Measurements from ENCODE around the gene CDC42BPB.
"Not testable (repeated sequence)": the region's sequence is repeated elsewhere in the genome, so short reads cannot be mapped to it uniquely, and the experiment has no call there.

CDC42BPB gene

DNA sequence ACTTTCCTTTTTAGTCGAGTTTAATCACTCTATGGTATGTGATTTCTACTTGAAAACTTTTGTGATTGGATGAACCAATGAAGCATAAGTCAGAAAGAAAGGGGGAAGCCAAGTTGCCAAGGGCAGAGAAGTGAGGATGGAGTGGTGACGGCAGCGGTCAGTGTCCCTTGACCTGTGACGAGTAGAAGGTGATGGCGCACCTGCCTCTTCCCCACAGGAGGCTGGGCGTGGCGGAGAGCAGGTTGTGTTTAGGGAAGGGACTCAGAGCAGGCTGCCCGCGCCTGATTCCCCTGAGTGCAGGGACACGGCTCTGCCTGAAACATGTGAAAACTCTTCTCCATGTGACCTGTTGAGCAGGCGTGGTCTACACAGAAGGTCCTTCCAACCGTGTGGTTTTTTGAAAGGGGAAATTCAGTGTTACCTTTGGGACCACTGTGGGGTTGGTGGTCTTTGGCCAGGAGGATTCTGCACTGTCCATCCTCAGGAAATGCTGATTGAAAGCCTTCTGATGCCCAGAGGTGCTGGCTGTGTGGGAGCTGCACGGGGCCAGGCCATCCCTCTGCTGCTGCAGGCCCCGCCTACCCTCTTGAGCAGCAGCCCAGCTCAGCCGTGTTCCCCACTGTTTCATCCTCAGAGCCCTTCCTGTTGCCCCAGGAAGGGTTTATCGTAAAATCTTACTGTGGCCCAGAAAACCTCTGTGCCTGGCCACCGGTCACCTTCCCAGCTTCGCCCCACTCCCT, 158.4 kb downstream of the CDC42BPB start:
- no peaks in the 10 kb centered on the region for H3K27me3 ChIP-seq (ENCODE audit: insufficient read depth, low read length, poor library complexity)
- H3K36me3 ChIP-seq (ENCODE audit: insufficient read depth, low read length): peaks cover 72% of the 10 kb centered on the region
- no peak overlapping the region for H3K9ac ChIP-seq (ENCODE audit: low read depth, low read length)
- no peak overlapping the region for H3K4me3 ChIP-seq (ENCODE audit: low read depth in 1 of 2, low read length in 2 of 2)
- H3K9me3 ChIP-seq (ENCODE audit: insufficient read depth, low read length, severe bottlenecking): no peaks in the 10 kb centered on the region
- H3K4me1 ChIP-seq (ENCODE audit: insufficient read depth, low read length): no peaks in the 10 kb centered on the region
- H3K27ac ChIP-seq (ENCODE audit: low read length): no peak overlapping the region
- H4K20me1 ChIP-seq (ENCODE audit: insufficient read depth, low read length): no peaks in the 10 kb centered on the region
- TF ChIP-seq EZH2 (IDR thresholded peaks at IDR 0.05; ENCODE audit: borderline replicate concordance, low read depth, low read length, severe bottlenecking): no peak
- ATAC-seq (ENCODE audit: insufficient read depth, low read depth) (no peak), DNase-seq (no peak)
- H2AFZ ChIP-seq (ENCODE audit: low read depth, low read length): no peak overlapping the region
- no peak overlapping the region for H3K4me2 ChIP-seq (ENCODE audit: insufficient read depth, low read length)
- H3K79me2 ChIP-seq (ENCODE audit: insufficient read depth, low read length): no peaks in the 10 kb centered on the region

GRCh38 chr14:102898298-102898697, 159.1 kb downstream of the CDC42BPB start:
- ATAC-seq (ENCODE audit: insufficient read depth, low read depth): no peak
- Histone ChIP-seq H3K9ac (ENCODE audit: low read depth, low read length) (no peak overlapping the region), H3K4me2 (ENCODE audit: insufficient read depth, low read length) (no peak overlapping the region), H3K36me3 (ENCODE audit: insufficient read depth, low read length) (peaks cover 69% of the 10 kb centered on the region), H3K9me3 (ENCODE audit: insufficient read depth, low read length, severe bottlenecking) (no peaks in the 10 kb centered on the region), H2AFZ (ENCODE audit: low read depth, low read length) (no peak overlapping the region), H3K79me2 (ENCODE audit: insufficient read depth, low read length) (no peaks in the 10 kb centered on the region), H3K4me3 (ENCODE audit: low read depth in 1 of 2, low read length in 2 of 2) (no peak overlapping the region), H3K4me1 (ENCODE audit: insufficient read depth, low read length) (no peaks in the 10 kb centered on the region), H4K20me1 (ENCODE audit: insufficient read depth, low read length) (no peaks in the 10 kb centered on the region), H3K27ac (ENCODE audit: low read length) (no peak overlapping the region), H3K27me3 (ENCODE audit: insufficient read depth, low read length, poor library complexity) (no peaks in the 10 kb centered on the region)
- no peak for DNase-seq
- TF ChIP-seq, protein P1, sequence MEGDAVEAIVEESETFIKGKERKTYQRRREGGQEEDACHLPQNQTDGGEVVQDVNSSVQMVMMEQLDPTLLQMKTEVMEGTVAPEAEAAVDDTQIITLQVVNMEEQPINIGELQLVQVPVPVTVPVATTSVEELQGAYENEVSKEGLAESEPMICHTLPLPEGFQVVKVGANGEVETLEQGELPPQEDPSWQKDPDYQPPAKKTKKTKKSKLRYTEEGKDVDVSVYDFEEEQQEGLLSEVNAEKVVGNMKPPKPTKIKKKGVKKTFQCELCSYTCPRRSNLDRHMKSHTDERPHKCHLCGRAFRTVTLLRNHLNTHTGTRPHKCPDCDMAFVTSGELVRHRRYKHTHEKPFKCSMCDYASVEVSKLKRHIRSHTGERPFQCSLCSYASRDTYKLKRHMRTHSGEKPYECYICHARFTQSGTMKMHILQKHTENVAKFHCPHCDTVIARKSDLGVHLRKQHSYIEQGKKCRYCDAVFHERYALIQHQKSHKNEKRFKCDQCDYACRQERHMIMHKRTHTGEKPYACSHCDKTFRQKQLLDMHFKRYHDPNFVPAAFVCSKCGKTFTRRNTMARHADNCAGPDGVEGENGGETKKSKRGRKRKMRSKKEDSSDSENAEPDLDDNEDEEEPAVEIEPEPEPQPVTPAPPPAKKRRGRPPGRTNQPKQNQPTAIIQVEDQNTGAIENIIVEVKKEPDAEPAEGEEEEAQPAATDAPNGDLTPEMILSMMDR (IDR thresholded peaks at IDR 0.05; ENCODE audit: borderline replicate concordance, extremely low read depth, low read length, poor library complexity, severe bottlenecking): no peak
- no peak for TF ChIP-seq EZH2 (IDR thresholded peaks at IDR 0.05; ENCODE audit: borderline replicate concordance, low read depth, low read length, severe bottlenecking)

DNA sequence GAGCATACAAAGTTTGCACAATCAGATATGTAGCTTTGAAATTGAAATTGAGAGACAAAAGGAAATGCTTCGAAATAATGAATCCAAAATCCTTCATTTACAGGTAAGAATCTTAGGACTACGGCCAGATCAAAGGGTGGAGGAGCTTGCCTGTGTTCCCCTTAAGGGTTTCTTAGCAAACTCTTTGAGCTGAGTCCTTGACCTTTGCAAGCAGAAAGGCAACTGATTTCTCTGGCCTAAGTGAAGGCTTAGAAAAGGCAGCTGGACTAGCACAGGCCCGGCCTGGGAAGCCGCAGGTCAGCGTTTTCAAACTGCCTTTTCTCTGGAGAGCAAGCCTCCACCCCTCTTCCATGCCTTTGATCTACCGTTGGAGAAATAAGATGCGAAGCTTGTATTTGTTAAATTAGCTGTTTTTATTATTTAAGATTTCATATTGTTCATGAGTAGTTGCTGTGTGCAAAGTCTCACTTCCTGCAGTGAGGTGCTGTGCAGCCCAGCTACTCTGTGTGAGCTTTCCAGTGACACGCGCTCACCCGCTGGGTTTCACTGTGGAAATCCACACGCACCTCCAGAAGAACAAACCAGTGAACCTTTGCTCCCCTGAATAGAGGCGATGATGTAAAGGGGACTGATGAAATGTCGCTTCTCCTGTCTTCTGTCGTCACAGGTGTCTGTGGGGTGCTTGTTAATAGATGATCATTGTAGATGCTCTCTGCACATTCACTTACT, 159.9 kb downstream of the CDC42BPB start:
- ATAC-seq (ENCODE audit: insufficient read depth, low read depth): no peak
- DNase-seq: no peak
- Histone ChIP-seq H3K9me3 (ENCODE audit: insufficient read depth, low read length, severe bottlenecking) (no peaks in the 10 kb centered on the region), H3K27ac (ENCODE audit: low read length) (peak overlapping the region; percentile 27; the same call in 1 of the 2 replicates), H4K20me1 (ENCODE audit: insufficient read depth, low read length) (no peaks in the 10 kb centered on the region), H3K79me2 (ENCODE audit: insufficient read depth, low read length) (no peaks in the 10 kb centered on the region), H3K9ac (ENCODE audit: low read depth, low read length) (no peak overlapping the region), H3K4me3 (ENCODE audit: low read depth in 1 of 2, low read length in 2 of 2) (no peak overlapping the region), H3K27me3 (ENCODE audit: insufficient read depth, low read length, poor library complexity) (no peaks in the 10 kb centered on the region), H3K36me3 (ENCODE audit: insufficient read depth, low read length) (peaks cover 65% of the 10 kb centered on the region), H3K4me1 (ENCODE audit: insufficient read depth, low read length) (no peaks in the 10 kb centered on the region), H3K4me2 (ENCODE audit: insufficient read depth, low read length) (no peak overlapping the region), H2AFZ (ENCODE audit: low read depth, low read length) (no peak overlapping the region)
- no peak for TF ChIP-seq EZH2 (IDR thresholded peaks at IDR 0.05; ENCODE audit: borderline replicate concordance, low read depth, low read length, severe bottlenecking)
- TF ChIP-seq, protein P1 (IDR thresholded peaks at IDR 0.05; ENCODE audit: borderline replicate concordance, extremely low read depth, low read length, poor library complexity, severe bottlenecking): no peak

DNA sequence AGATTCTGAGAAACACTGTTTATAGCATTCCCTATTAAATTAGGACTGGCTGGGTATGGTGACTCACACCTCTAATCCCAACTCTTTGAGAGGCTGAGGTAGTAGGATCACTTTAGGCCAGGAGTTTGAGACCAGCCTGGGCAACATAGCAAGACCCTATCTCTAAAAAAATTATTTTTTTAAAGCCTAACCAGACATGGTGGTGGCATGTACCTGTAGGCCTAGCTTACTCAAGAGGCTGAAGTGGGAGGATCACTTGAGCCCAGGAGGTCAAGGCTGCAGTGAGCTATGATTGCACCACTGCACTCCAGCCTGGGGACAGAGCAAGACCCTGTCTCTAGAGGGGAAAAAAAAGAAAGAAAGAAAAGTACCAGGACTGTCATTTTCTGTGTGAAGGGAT, 160.6 kb downstream of the CDC42BPB start:
- H3K79me2 ChIP-seq (ENCODE audit: insufficient read depth, low read length); H3K9me3 ChIP-seq (ENCODE audit: insufficient read depth, low read length, severe bottlenecking); H3K9ac ChIP-seq (ENCODE audit: low read depth, low read length); H3K4me3 ChIP-seq (ENCODE audit: low read depth in 1 of 2, low read length in 2 of 2); DNase-seq; H2AFZ ChIP-seq (ENCODE audit: low read depth, low read length); H3K4me2 ChIP-seq (ENCODE audit: insufficient read depth, low read length); ATAC-seq (ENCODE audit: insufficient read depth, low read depth); H3K27me3 ChIP-seq (ENCODE audit: insufficient read depth, low read length, poor library complexity); H3K4me1 ChIP-seq (ENCODE audit: insufficient read depth, low read length); H3K27ac ChIP-seq (ENCODE audit: low read length); H4K20me1 ChIP-seq (ENCODE audit: insufficient read depth, low read length): not testable (repeated sequence)
- H3K36me3 ChIP-seq (ENCODE audit: insufficient read depth, low read length): peaks cover 64% of the 10 kb centered on the region

All from DND-41 (cell line).